GM23338 (cell line): Measurements from ENCODE around the gene TCTN1. TPM values are rescaled to one million over a fixed set of nuclear protein-coding genes. Genes with fewer than 3 reads are reported as not detected.
A peak's percentile ranks its signal among the peaks of the same experiment; 100 is the strongest.

Experiments used
- ATAC-seq: fragments of 200-7000 bp; cut with Tn5 transposase; 3 replicates; pipeline ENCODE4 v1.9.1; 2020
- DNase-seq: peaks from one replicate; pipeline ENCODE4 v3.0.0-alpha.2; 2015; ENCODE audit warnings: low spot score
- H2AFZ ChIP-seq: fragments of 200-600 bp; sonication (generic); 2 replicates; pipeline ENCODE4 v1.8.0; 2016; ENCODE audit warnings: antibody characterized with exemption, mild to moderate bottlenecking, moderate library complexity
- H3F3A ChIP-seq: fragments of 200-600 bp; sonication (generic); replicated peaks from 2 replicates; pipeline ENCODE4 v1.8.0; 2017; ENCODE audit warnings: antibody characterized with exemption, mixed run types, low read depth
- H3K27ac ChIP-seq: fragments of 200-600 bp; sonication (generic); 2 replicates; pipeline ENCODE4 v1.6.1; 2016; ENCODE audit warnings: low read depth
- H3K27me3 ChIP-seq: fragments of 200-600 bp; sonication (generic); 2 replicates; pipeline ENCODE4 v1.8.0; 2016; ENCODE audit warnings: mild to moderate bottlenecking, mixed run types, moderate library complexity; ENCODE audit not compliant: insufficient read depth
- H3K36me3 ChIP-seq: fragments of 200-600 bp; sonication (generic); 2 replicates; pipeline ENCODE4 v1.8.0; 2016; ENCODE audit warnings: mild to moderate bottlenecking; ENCODE audit not compliant: insufficient read depth
- H3K4me1 ChIP-seq: fragments of 200-600 bp; sonication (generic); 2 replicates; pipeline ENCODE4 v1.8.0; 2016; ENCODE audit warnings: mild to moderate bottlenecking, moderate library complexity; ENCODE audit not compliant: insufficient read depth
- H3K4me2 ChIP-seq: fragments of 200-600 bp; sonication (generic); 2 replicates; pipeline ENCODE4 v1.7.1; 2017; ENCODE audit warnings: mixed run types
- H3K4me3 ChIP-seq: fragments of 200-600 bp; sonication (generic); 2 replicates; pipeline ENCODE4 v1.6.1; 2016; ENCODE audit warnings: mixed run types
- H3K79me2 ChIP-seq: fragments of 200-600 bp; sonication (generic); replicated peaks from 2 replicates; pipeline ENCODE4 v1.8.0; 2017; ENCODE audit warnings: mild to moderate bottlenecking; ENCODE audit not compliant: insufficient read depth
- H3K9me2 ChIP-seq: fragments of 200-600 bp; sonication (generic); 2 replicates; pipeline ENCODE4 v1.8.0; 2017; ENCODE audit not compliant: insufficient read depth
- H4K20me1 ChIP-seq: fragments of 200-600 bp; sonication (generic); replicated peaks from 2 replicates; pipeline ENCODE4 v1.8.0; 2017; ENCODE audit warnings: mild to moderate bottlenecking; ENCODE audit not compliant: insufficient read depth
- H3K27ac Mint-ChIP-seq: 2 replicates; pipeline ENCODE4 v1.8.0; 2020; ENCODE audit warnings: inconsistent platforms, mild to moderate bottlenecking, moderate library complexity, mixed read lengths
- H3K27me3 Mint-ChIP-seq: 3 replicates; pipeline ENCODE4 v1.8.0; 2022; ENCODE audit warnings: low read depth, mild to moderate bottlenecking, moderate library complexity, mixed read lengths, inconsistent platforms; ENCODE audit not compliant: insufficient read depth, poor library complexity
- H3K36me3 Mint-ChIP-seq: 3 replicates; pipeline ENCODE4 v1.8.0; 2021; ENCODE audit warnings: low read depth, mild to moderate bottlenecking, inconsistent platforms, moderate library complexity, mixed read lengths
- H3K4me1 Mint-ChIP-seq: 3 replicates; pipeline ENCODE4 v1.8.0; 2020; ENCODE audit warnings: mild to moderate bottlenecking, inconsistent platforms, mixed read lengths
- H3K4me3 Mint-ChIP-seq: 3 replicates; pipeline ENCODE4 v1.8.0; 2021; ENCODE audit warnings: moderate library complexity, mild to moderate bottlenecking, inconsistent platforms, mixed read lengths
- H3K9me3 Mint-ChIP-seq: 3 replicates; pipeline ENCODE4 v1.8.0; 2020; ENCODE audit warnings: moderate library complexity, mild to moderate bottlenecking, inconsistent platforms, mixed read lengths
- CREB1 ChIP-seq: fragments of 250-450 bp; sonication (Bioruptor Pico); IDR thresholded peaks from 2 replicates; pipeline ENCODE4 v1.5.0; 2020; ENCODE audit warnings: low read depth, mild to moderate bottlenecking, moderate library complexity
- CTCF ChIP-seq, 2 experiments: fragments of 200-600 bp in 1 of 2; sonication (generic) in 1 of 2; conservative IDR thresholded peaks; 2 replicates each; pipeline versions ENCODE4 v1.5.1 to v1.6.1; 2016 to 2017; ENCODE audit warnings: antibody characterized with exemption in 2 of 2, low read depth in 2 of 2, mild to moderate bottlenecking in 2 of 2, moderate library complexity in 1 of 2
- ETS1 ChIP-seq: IDR thresholded peaks from 2 replicates; pipeline ENCODE4 v1.6.1; 2016; ENCODE audit warnings: antibody characterized with exemption
- EZH2 ChIP-seq: fragments of 200-600 bp; sonication (generic); IDR thresholded peaks from one replicate; pipeline ENCODE4 v1.8.0; 2017; ENCODE audit warnings: antibody characterized with exemption, mild to moderate bottlenecking, low read depth; ENCODE audit not compliant: unreplicated experiment
- EZH2phosphoT487 ChIP-seq: fragments of 200-600 bp; sonication (generic); IDR thresholded peaks from one replicate; pipeline ENCODE4 v1.8.1; 2018; ENCODE audit warnings: antibody characterized with exemption; ENCODE audit not compliant: unreplicated experiment
- JUNB ChIP-seq: IDR thresholded peaks from one replicate; pipeline ENCODE4 v1.6.1; 2016; ENCODE audit warnings: antibody characterized with exemption; ENCODE audit not compliant: unreplicated experiment
- NANOG ChIP-seq: IDR thresholded peaks from 2 replicates; pipeline ENCODE4 v1.6.1; 2016; ENCODE audit warnings: antibody characterized with exemption, borderline replicate concordance
- POLR2AphosphoS5 ChIP-seq: IDR thresholded peaks from 2 replicates; pipeline ENCODE4 v1.6.1; 2016; ENCODE audit warnings: antibody characterized with exemption, low read depth
- STAT1 ChIP-seq: IDR thresholded peaks from one replicate; pipeline ENCODE4 v1.6.1; 2016; ENCODE audit warnings: antibody characterized with exemption; ENCODE audit not compliant: unreplicated experiment
- ZNF114 ChIP-seq: fragments of 250-450 bp; sonication (Bioruptor Pico); IDR thresholded peaks from 2 replicates; pipeline ENCODE4 v1.5.0; 2020; ENCODE audit warnings: mild to moderate bottlenecking, moderate library complexity
- ZNF331 ChIP-seq: fragments of 250-450 bp; sonication (Bioruptor Pico); IDR thresholded peaks from 2 replicates; pipeline ENCODE4 v1.5.0; 2020; ENCODE audit warnings: low read depth, mild to moderate bottlenecking, moderate library complexity
- ZNF462 ChIP-seq: fragments of 250-450 bp; sonication (Bioruptor Pico); IDR thresholded peaks from 2 replicates; pipeline ENCODE4 v1.5.0; 2020; ENCODE audit warnings: mild to moderate bottlenecking, moderate library complexity
- polyA plus RNA-seq: library from polyadenylated mRNA; unstranded; fragments of >200 nt; fragmentation: Nextera tagmentation; extraction: Ambion mirVana; gene quantifications from 2 replicates; pipeline ENCODE4 v1.2.1, GENCODE V29; 2016
- total RNA-seq: library from RNA; depleted of rRNA; stranded (reverse); fragments of >200 nt; shearing (Covaris generic); gene quantifications from 2 replicates; pipeline ENCODE4 v1.2.3, GENCODE V29; 2014

TCTN1 gene
- total and polyA plus RNA-seq, 2 experiments from 2014 or later = 10.6 to 12.4 TPM

GRCh38 chr12:110582276-110583136 is 31.4 kb upstream of the TCTN1 start:
- H2AFZ ChIP-seq = peak overlapping the region; percentile 39; the same call in 1 of the 2 replicates
- Mint-ChIP-seq H3K4me3 (peak overlapping the region; percentile 85), H3K9me3 (no peaks in the 10 kb centered on the region), H3K4me1 (peaks cover 52% of the 10 kb centered on the region), H3K27me3 (peaks cover 24% of the 10 kb centered on the region), H3K27ac (no peak overlapping the region), H3K36me3 (no peaks in the 10 kb centered on the region; the same call in 2 of the 3 replicates)
- H3K4me2 ChIP-seq = peak overlapping the region; percentile 95
- H3K4me3 ChIP-seq = peak overlapping the region; percentile 93
- H3F3A ChIP-seq = no peaks in the 10 kb centered on the region
- peaks cover 37% of the 10 kb centered on the region for H4K20me1 ChIP-seq
- ATAC-seq = peak; percentile 27
- H3K9me2 ChIP-seq = no peaks in the 10 kb centered on the region
- H3K27ac ChIP-seq = no peak overlapping the region
- no peaks in the 10 kb centered on the region for H3K27me3 ChIP-seq
- no peaks in the 10 kb centered on the region for H3K36me3 ChIP-seq
- peak; percentile 55 for DNase-seq
- TF ChIP-seq EZH2phosphoT487 = no peak
- no peak for TF ChIP-seq ETS1
- TF ChIP-seq EZH2 = no peak
- TF ChIP-seq POLR2AphosphoS5 = no peak
- TF ChIP-seq NANOG = no peak
- no peak for TF ChIP-seq STAT1
- no peak for TF ChIP-seq JUNB
- no peak for TF ChIP-seq ZNF114
- TF ChIP-seq CREB1 (CRISPR knock-in tag) = no peak
- TF ChIP-seq ZNF462 (CRISPR knock-in tag) = no peak
- no peak for TF ChIP-seq CTCF (conservative IDR thresholded peaks at IDR 0.05; ENCODE audit: low read depth in 2 of 2)
- TF ChIP-seq ZNF331 = no peak
- peaks cover 27% of the 10 kb centered on the region; the same call in 1 of the 2 replicates for H3K4me1 ChIP-seq
- H3K79me2 ChIP-seq = peaks cover 52% of the 10 kb centered on the region
